ENCODE results near the gene PTPN11. TPM values are rescaled to one million over a fixed set of nuclear protein-coding genes. Genes with fewer than 3 reads are reported as not detected.

The PTPN11 gene
- total and polyA plus RNA-seq, 2 of the 13 experiments (the other 11 are each of a cell fraction or from before 2014, with no cell fraction given), result 30.0 to 63.5 TPM

GRCh38 chr12:112528521-112528920, 109.8 kb downstream of the PTPN11 start:
- Histone ChIP-seq H2AFZ (ENCODE audit: low read length) (no peak overlapping the region), H3K79me2 (ENCODE audit: insufficient read depth, low read length) (no peaks in the 10 kb centered on the region), H3K4me1 (ENCODE audit: insufficient read depth, low read length) (no peaks in the 10 kb centered on the region), H3K4me3 (replicated peaks in 1 of 3; ENCODE audit: insufficient read depth in 1 of 3, low read depth in 2 of 3, low read length in 3 of 3) (no peak overlapping the region), H3K27me3 (ENCODE audit: control insufficient read depth in 1 of 2, insufficient read depth in 2 of 2, low read length in 2 of 2) (peaks cover 0 to 2% of the 10 kb centered on the region in 2 experiments; a peak in 1 of 5 replicates), H3K27ac (ENCODE audit: extremely low read length, insufficient read depth, low read length) (no peak overlapping the region), H3K9me3 (ENCODE audit: low read length) (no peaks in the 10 kb centered on the region), H3K36me3 (replicated peaks in 1 of 2; ENCODE audit: control insufficient read depth in 1 of 2, insufficient read depth in 2 of 2, low read length in 2 of 2) (no peaks in the 10 kb centered on the region), H3K4me2 (ENCODE audit: low read depth, low read length) (no peak overlapping the region), H3K9ac (ENCODE audit: insufficient read depth, low read depth, low read length) (no peak overlapping the region), H4K20me1 (ENCODE audit: insufficient read depth, low read length) (no peaks in the 10 kb centered on the region)
- 85% methylated on average over 1 of the region's 1 CpG for whole genome bisulfite sequencing (ENCODE audit: low lambda C conversion rate)
- FAIRE-seq (no peak), DNase-seq (ENCODE audit: low spot score) (no peak), ATAC-seq (no peak)
- intact Hi-C loops (cut with micrococcal nuclease; ENCODE audit: unreplicated experiment) (no loop called here), in situ Hi-C loops (cut with HindIII; ENCODE audit: extremely low pct_ligation_motif_present, low pct_unique_long_range_greater_than_20kb) (no loop called here)
- ChIA-PET CTCF (ENCODE audit: low intra/inter-chr PET ratio, low total read pairs) (no interaction called here), POLR2A (no interaction called here)
- no TSS peak for BruUV-seq (replicated peaks)
- TF ChIP-seq AHDC1 (CRISPR knock-in tag; IDR thresholded peaks at IDR 0.05; ENCODE audit: borderline replicate concordance), result no peak
- TF ChIP-seq ZFP41 (CRISPR knock-in tag; IDR thresholded peaks at IDR 0.05; ENCODE audit: borderline replicate concordance), result no peak

- intact Hi-C loops (cut with micrococcal nuclease; ENCODE audit: unreplicated experiment), result no loop called here
- POLR2A ChIA-PET, result no interaction called here
- Histone ChIP-seq H3K4me2 (ENCODE audit: low read depth, low read length) (no peak overlapping the region), H3K27me3 (ENCODE audit: control insufficient read depth in 1 of 2, insufficient read depth in 2 of 2, low read length in 2 of 2) (peaks cover 0 to 2% of the 10 kb centered on the region in 2 experiments; a peak in 1 of 5 replicates), H3K9me3 (ENCODE audit: low read length) (no peaks in the 10 kb centered on the region), H3K4me1 (ENCODE audit: insufficient read depth, low read length) (no peaks in the 10 kb centered on the region), H4K20me1 (ENCODE audit: insufficient read depth, low read length) (no peaks in the 10 kb centered on the region), H3K4me3 (replicated peaks in 1 of 3; ENCODE audit: insufficient read depth in 1 of 3, low read depth in 2 of 3, low read length in 3 of 3) (no peak overlapping the region), H3K9ac (ENCODE audit: insufficient read depth, low read depth, low read length) (no peak overlapping the region), H2AFZ (ENCODE audit: low read length) (no peak overlapping the region), H3K27ac (ENCODE audit: extremely low read length, insufficient read depth, low read length) (no peak overlapping the region), H3K36me3 (replicated peaks in 1 of 2; ENCODE audit: control insufficient read depth in 1 of 2, insufficient read depth in 2 of 2, low read length in 2 of 2) (no peaks in the 10 kb centered on the region), H3K79me2 (ENCODE audit: insufficient read depth, low read length) (no peaks in the 10 kb centered on the region)
- in situ Hi-C loops (cut with HindIII; ENCODE audit: extremely low pct_ligation_motif_present, low pct_unique_long_range_greater_than_20kb), result no loop called here
- WGBS (ENCODE audit: low lambda C conversion rate), result 0% methylated on average over 2 of the region's 2 CpGs
- BruUV-seq (replicated peaks), result no TSS peak
- ATAC-seq (no peak), DNase-seq (ENCODE audit: low spot score) (no peak), FAIRE-seq (no peak)
- CTCF ChIA-PET (ENCODE audit: low intra/inter-chr PET ratio, low total read pairs), result no interaction called here
- TF ChIP-seq ZNF142 (CRISPR knock-in tag; IDR thresholded peaks at IDR 0.05) (no peak), FOXK2 (IDR thresholded peaks at IDR 0.05) (no peak), MBNL3 (CRISPR knock-in tag; conservative IDR thresholded peaks at IDR 0.05) (no peak), SMC3 (IDR thresholded peaks at IDR 0.05; ENCODE audit: low read length) (no peak), ZNF44 (CRISPR knock-in tag; IDR thresholded peaks at IDR 0.05) (no peak)
Observed at GRCh38 chr12:112530941-112531340, 112.2 kb downstream of the PTPN11 start.
